ENCODE results near the gene TMEM121. TPM values are rescaled to one million over a fixed set of nuclear protein-coding genes. Genes with fewer than 3 reads are reported as not detected.
"Not testable (repeated sequence)": the region's sequence is repeated elsewhere in the genome, so short reads cannot be mapped to it uniquely, and the experiment has no call there.

TMEM121 gene
- total and polyA plus RNA-seq, 2 of the 8 experiments (the other 6 are each of a cell fraction or from before 2014, with no cell fraction given): 1.9 TPM; not detected in 1

GRCh38 chr14:105579221-105579620, 52.8 kb downstream of the TMEM121 start:
- H2BK20ac ChIP-seq (ENCODE audit: low read length); POLR2A ChIA-PET (ENCODE audit: partially characterized antibody); H3K14ac ChIP-seq (ENCODE audit: insufficient read length); H3K4me2 ChIP-seq (ENCODE audit: insufficient read depth in 1 of 2, low read depth in 2 of 2, low read length in 2 of 2); H4K8ac ChIP-seq (ENCODE audit: extremely low read depth, insufficient read depth, low read length); H3K23me2 ChIP-seq (ENCODE audit: low read depth, low read length); H3K27me3 ChIP-seq (replicated peaks in 1 of 4; ENCODE audit: control insufficient read depth in 3 of 4, extremely low read depth in 1 of 4, insufficient read depth in 3 of 4, low read length in 3 of 4); H3K9ac ChIP-seq (replicated peaks in 1 of 4; ENCODE audit: extremely low read depth in 1 of 4, low read depth in 3 of 4, low read length in 3 of 4); H3K23ac ChIP-seq (ENCODE audit: insufficient read length); DNase-seq (ENCODE audit: low read depth in 1 of 2, low spot score in 2 of 2); CTCF ChIA-PET (ENCODE audit: partially characterized antibody); H4K20me1 ChIP-seq (replicated peaks in 1 of 2; ENCODE audit: control insufficient read depth in 1 of 2, insufficient read depth in 2 of 2, low read length in 2 of 2); H3K18ac ChIP-seq (ENCODE audit: extremely low read depth, low read length); H2BK12ac ChIP-seq (ENCODE audit: low read depth, low read length); H2BK120ac ChIP-seq (replicated peaks; ENCODE audit: low read depth, low read length); H3K27ac ChIP-seq (ENCODE audit: low read depth, low read length); H3K56ac ChIP-seq (replicated peaks; ENCODE audit: insufficient read length, low read depth, low read length); H4K91ac ChIP-seq (replicated peaks; ENCODE audit: insufficient read length, low read length); H4K5ac ChIP-seq (ENCODE audit: insufficient read length, low read depth, low read length); H3K4me1 ChIP-seq (replicated peaks in 1 of 4; ENCODE audit: control insufficient read depth in 3 of 4, insufficient read depth in 4 of 4, low read length in 3 of 4); H3K4ac ChIP-seq (replicated peaks; ENCODE audit: insufficient read length, low read depth, low read length); H3K79me2 ChIP-seq (ENCODE audit: control insufficient read depth in 1 of 2, insufficient read depth in 2 of 2, low read length in 2 of 2); H2AFZ ChIP-seq (ENCODE audit: low read length); H2BK5ac ChIP-seq (ENCODE audit: low read depth, low read length); H3K79me1 ChIP-seq (ENCODE audit: low read depth, low read length); H3K4me3 ChIP-seq (ENCODE audit: extremely low read depth in 1 of 4, insufficient read depth in 2 of 4, low read depth in 3 of 4, low read length in 4 of 4); H3K36me3 ChIP-seq (ENCODE audit: control insufficient read depth in 2 of 4, insufficient read depth in 4 of 4, low read length in 3 of 4); FAIRE-seq; H2BK15ac ChIP-seq (ENCODE audit: low read length); H2AK5ac ChIP-seq (ENCODE audit: low read depth, low read length): not testable (repeated sequence)
- H3K9me3 ChIP-seq (ENCODE audit: insufficient read depth in 2 of 2, low read depth in 1 of 2, low read length in 1 of 2): peaks cover 37 to 46% of the 10 kb centered on the region in 2 experiments
- whole genome bisulfite sequencing, 2 experiments (ENCODE audit: extremely low coverage in 1 of 2, insufficient coverage in 1 of 2, insufficient read length in 1 of 2, insufficient replicate concordance in 2 of 2, low coverage in 1 of 2, low lambda C conversion rate in 2 of 2, missing lambda C conversion rate in 1 of 2): no CpG with 5 or more reads among the region's 15 CpGs

Other genes starting within 250 kb of the TMEM121 start
- gene BRF1, start 225.6 kb upstream of the TMEM121 start, total RNA-seq (2021; fragmentation: NEBNext Ultra II Directional; extraction: Animal tissue kit (Norgen Biotek cat#: 25700)): 18.3 and 18.5 TPM in 2 replicates
- gene BRF1, start 225.6 kb upstream of the TMEM121 start, polyA plus RNA-seq (2011; rRNA removed): 7.7 and 12.5 TPM in 2 replicates
- gene PACS2, start 211.8 kb upstream of the TMEM121 start, total RNA-seq (2021; fragmentation: NEBNext Ultra II Directional; extraction: Animal tissue kit (Norgen Biotek cat#: 25700)): 62.3 and 62.8 TPM in 2 replicates
- 38.0 and 65.4 TPM in 2 replicates for gene PACS2, start 211.8 kb upstream of the TMEM121 start, polyA plus RNA-seq (2011; rRNA removed)
- 0.39 and 0.82 TPM in 2 replicates for gene TEX22, start 128.0 kb upstream of the TMEM121 start, total RNA-seq (2021; fragmentation: NEBNext Ultra II Directional; extraction: Animal tissue kit (Norgen Biotek cat#: 25700))
- gene TEX22, start 128.0 kb upstream of the TMEM121 start, polyA plus RNA-seq (2011; rRNA removed): 0.24 and 0.67 TPM in 2 replicates
- 217 and 221 TPM in 2 replicates for gene MTA1, start 106.8 kb upstream of the TMEM121 start, total RNA-seq (2021; fragmentation: NEBNext Ultra II Directional; extraction: Animal tissue kit (Norgen Biotek cat#: 25700))
- 73.9 and 159 TPM in 2 replicates for gene MTA1, start 106.8 kb upstream of the TMEM121 start, polyA plus RNA-seq (2011; rRNA removed)
- 4.0 and 4.2 TPM in 2 replicates for gene CRIP2, start 51.8 kb upstream of the TMEM121 start, total RNA-seq (2021; fragmentation: NEBNext Ultra II Directional; extraction: Animal tissue kit (Norgen Biotek cat#: 25700))
- gene CRIP2, start 51.8 kb upstream of the TMEM121 start, polyA plus RNA-seq (2011; rRNA removed): 13.5 and 28.4 TPM in 2 replicates
- 1.2 and 2.4 TPM in 2 replicates for gene CRIP1, start 39.7 kb upstream of the TMEM121 start, total RNA-seq (2021; fragmentation: NEBNext Ultra II Directional; extraction: Animal tissue kit (Norgen Biotek cat#: 25700))
- 2.2 and 5.3 TPM in 2 replicates for gene CRIP1, start 39.7 kb upstream of the TMEM121 start, polyA plus RNA-seq (2011; rRNA removed)
- gene TEDC1, start 35.3 kb upstream of the TMEM121 start, total RNA-seq (2021; fragmentation: NEBNext Ultra II Directional; extraction: Animal tissue kit (Norgen Biotek cat#: 25700)): 5.6 and 6.4 TPM in 2 replicates
- 14.8 and 22.8 TPM in 2 replicates for gene TEDC1, start 35.3 kb upstream of the TMEM121 start, polyA plus RNA-seq (2011; rRNA removed)

All from H1 (cell line).